Thyroid gland (tissue), 4 donors: ENCODE data around the gene RFPL3. TPM values are rescaled to one million over a fixed set of nuclear protein-coding genes. Genes with fewer than 3 reads are reported as not detected.

Source experiments
- DNase-seq, 2 donors: peaks; one replicate each; pipeline ENCODE4 v3.0.0-alpha.2; 2019
- H3K27ac ChIP-seq, 3 donors: fragments of 200-600 bp; sonication (generic); 1 replicate in 2 of 3; 2 replicates in 1 of 3; pipeline ENCODE4 v1.5.1; 2016 to 2019; ENCODE audit warnings: mild to moderate bottlenecking in 1 of 3, moderate library complexity in 1 of 3
- H3K27me3 ChIP-seq: fragments of 200-600 bp; sonication (generic); one replicate; pipeline ENCODE4 v1.5.1; 2019
- H3K36me3 ChIP-seq, 2 donors: fragments of 200-600 bp; sonication (generic); one replicate each; pipeline ENCODE4 v1.5.1; 2016 to 2019
- H3K4me1 ChIP-seq, 2 donors: fragments of 200-600 bp; sonication (generic); one replicate each; pipeline ENCODE4 v1.5.1; 2017 to 2019
- H3K4me3 ChIP-seq, 3 donors: fragments of 200-600 bp; sonication (generic); replicated peaks in 1 of 3; 1 replicate in 2 of 3; 2 replicates in 1 of 3; pipeline ENCODE4 v1.5.1; 2016; ENCODE audit warnings: mild to moderate bottlenecking in 1 of 3
- H3K9me3 ChIP-seq: fragments of 200-600 bp; sonication (generic); one replicate; pipeline ENCODE4 v1.5.1; 2017
- POLR2A ChIP-seq, 2 donors: fragments of 450-650 bp; IDR thresholded peaks; one replicate each; pipeline ENCODE4 v1.6.1; 2017; ENCODE audit warnings: antibody characterized with exemption in 2 of 2, mild to moderate bottlenecking in 2 of 2, moderate library complexity in 1 of 2
- WGBS, 2 donors: methylation state at CpG; one replicate each; pipeline ENCODE4 v1.1.5; 2017; 5-methylcytosine and 5-hydroxymethylcytosine counted together
- intact Hi-C: fragments of 100-400 bp; cut with DNase I; formaldehyde crosslinking; loops from one replicate; pipeline ENCODE4 v1.15.1; 2023
- total RNA-seq, 4 donors: library from RNA; depleted of rRNA; stranded (reverse); fragments of >200 nt; gene quantifications; one replicate each; pipeline ENCODE4 v1.2.3, GENCODE V29; 2016
- TF ChIP-seq, protein P1 (sequence below), 6 experiments: fragments of 200-600 bp in 3 of 6; fragments of 450-650 bp in 3 of 6; sonication (generic) in 3 of 6; IDR thresholded peaks; one replicate each; pipeline ENCODE4 v1.5.1; 2016 to 2019; ENCODE audit warnings: antibody characterized with exemption in 6 of 6, mild to moderate bottlenecking in 2 of 6, inconsistent platforms in 1 of 6, moderate library complexity in 1 of 6

Gene RFPL3
- total RNA-seq, 4 donors from 2014 or later, result not detected

GRCh38 chr22:32325811-32326237 is 31.8 kb upstream of the RFPL3 start:
- Histone ChIP-seq H3K4me3 (no peak overlapping the region), H3K36me3 (no peaks in the 10 kb centered on the region), H3K27ac (no peak overlapping the region), H3K4me1 (peaks cover 0 to 6% of the 10 kb centered on the region in 2 donors), H3K9me3 (no peaks in the 10 kb centered on the region), H3K27me3 (no peaks in the 10 kb centered on the region)
- no peak for DNase-seq
- TF ChIP-seq POLR2A (IDR thresholded peaks at IDR 0.05), result no peak
- TF ChIP-seq, protein P1, sequence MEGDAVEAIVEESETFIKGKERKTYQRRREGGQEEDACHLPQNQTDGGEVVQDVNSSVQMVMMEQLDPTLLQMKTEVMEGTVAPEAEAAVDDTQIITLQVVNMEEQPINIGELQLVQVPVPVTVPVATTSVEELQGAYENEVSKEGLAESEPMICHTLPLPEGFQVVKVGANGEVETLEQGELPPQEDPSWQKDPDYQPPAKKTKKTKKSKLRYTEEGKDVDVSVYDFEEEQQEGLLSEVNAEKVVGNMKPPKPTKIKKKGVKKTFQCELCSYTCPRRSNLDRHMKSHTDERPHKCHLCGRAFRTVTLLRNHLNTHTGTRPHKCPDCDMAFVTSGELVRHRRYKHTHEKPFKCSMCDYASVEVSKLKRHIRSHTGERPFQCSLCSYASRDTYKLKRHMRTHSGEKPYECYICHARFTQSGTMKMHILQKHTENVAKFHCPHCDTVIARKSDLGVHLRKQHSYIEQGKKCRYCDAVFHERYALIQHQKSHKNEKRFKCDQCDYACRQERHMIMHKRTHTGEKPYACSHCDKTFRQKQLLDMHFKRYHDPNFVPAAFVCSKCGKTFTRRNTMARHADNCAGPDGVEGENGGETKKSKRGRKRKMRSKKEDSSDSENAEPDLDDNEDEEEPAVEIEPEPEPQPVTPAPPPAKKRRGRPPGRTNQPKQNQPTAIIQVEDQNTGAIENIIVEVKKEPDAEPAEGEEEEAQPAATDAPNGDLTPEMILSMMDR (IDR thresholded peaks at IDR 0.05), result no peak
- intact Hi-C loops, result no loop called here
- WGBS, 2 donors, result 75 to 79% methylated on average over 7 of the region's 7 CpGs

DNA sequence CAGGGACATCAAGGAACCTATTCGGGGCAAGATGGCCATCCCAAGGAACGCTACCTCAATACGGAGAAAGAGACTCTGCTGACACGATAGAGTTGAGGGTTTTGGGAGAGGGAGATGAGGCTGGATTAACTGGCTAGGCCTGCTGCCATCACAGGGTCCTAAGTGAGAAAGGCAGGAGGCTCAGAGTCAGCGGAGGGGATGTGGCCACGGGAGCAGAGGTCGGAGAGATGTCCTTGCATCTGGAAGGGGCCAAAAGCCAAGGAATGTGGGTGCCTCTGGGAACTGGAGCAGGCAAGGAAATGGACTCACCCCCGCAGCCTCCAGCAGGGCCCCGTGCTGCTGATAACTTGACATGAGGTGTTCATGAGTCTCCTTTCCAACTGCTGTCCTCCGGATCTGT is 31.0 kb upstream of the RFPL3 start:
- intact Hi-C loops, result no loop called here
- H3K4me1 ChIP-seq, result peaks cover 0 to 6% of the 10 kb centered on the region in 2 donors
- no peak for DNase-seq
- no peak overlapping the region for H3K27ac ChIP-seq
- H3K27me3 ChIP-seq, result no peaks in the 10 kb centered on the region
- H3K36me3 ChIP-seq, result no peaks in the 10 kb centered on the region
- TF ChIP-seq, protein P1 (IDR thresholded peaks at IDR 0.05), result no peak
- no peak for TF ChIP-seq POLR2A (IDR thresholded peaks at IDR 0.05)
- no peaks in the 10 kb centered on the region for H3K9me3 ChIP-seq
- H3K4me3 ChIP-seq, result no peak overlapping the region
- WGBS, 2 donors, result 90 to 94% methylated on average over 10 of the region's 10 CpGs

DNA sequence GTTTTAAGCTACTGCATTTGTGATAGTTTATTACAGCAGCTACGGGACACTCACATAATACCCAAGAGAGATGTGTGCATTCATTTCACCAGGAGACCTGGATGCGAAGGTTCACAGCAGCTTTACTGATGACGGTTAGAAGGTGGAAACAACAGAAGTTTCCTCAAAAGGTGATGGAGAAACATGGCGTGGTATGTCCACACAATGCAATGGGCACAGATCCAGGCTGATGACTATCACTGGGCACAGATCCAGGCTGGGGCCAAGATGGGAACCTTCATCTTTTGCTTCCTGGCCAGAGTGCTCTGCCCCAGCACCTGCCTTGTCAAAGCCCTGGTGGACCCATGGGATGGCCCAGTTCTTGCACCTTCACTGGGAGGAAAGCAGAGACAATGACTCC is 30.6 kb upstream of the RFPL3 start:
- Histone ChIP-seq H3K36me3 (no peaks in the 10 kb centered on the region), H3K9me3 (no peaks in the 10 kb centered on the region), H3K4me3 (no peak overlapping the region), H3K27me3 (no peaks in the 10 kb centered on the region), H3K27ac (no peak overlapping the region), H3K4me1 (peaks cover 0 to 6% of the 10 kb centered on the region in 2 donors)
- DNase-seq, result no peak
- 83 to 87% methylated on average over 4 of the region's 4 CpGs for WGBS, 2 donors
- TF ChIP-seq, protein P1 (IDR thresholded peaks at IDR 0.05), result no peak
- intact Hi-C loops, result no loop called here

DNA sequence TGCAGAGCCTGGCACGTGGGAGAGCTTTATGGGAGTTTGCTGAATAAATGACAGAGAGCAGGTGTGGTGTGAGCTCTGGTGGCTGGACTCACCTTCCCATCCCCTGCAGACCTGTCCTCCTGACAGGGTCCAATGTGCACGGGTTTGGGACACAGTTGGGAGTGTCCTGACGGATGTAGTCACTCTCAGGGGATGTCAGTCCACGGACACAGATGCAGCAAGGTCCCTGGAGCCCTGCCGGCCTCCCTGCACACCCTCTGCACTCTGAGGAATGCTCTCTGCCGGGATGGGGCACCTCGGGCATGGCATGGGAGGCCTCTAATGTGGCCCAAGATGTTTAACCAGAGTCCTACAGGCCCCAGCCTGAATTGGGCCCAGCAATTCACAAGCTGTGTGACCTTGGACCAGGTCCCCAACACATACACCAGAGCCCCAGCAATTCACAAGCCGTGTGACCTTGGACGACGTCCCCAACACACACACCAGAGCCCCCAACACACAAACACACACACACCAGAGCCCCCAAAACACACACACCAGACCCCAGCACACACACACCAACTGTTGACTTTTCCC is 30.0 kb upstream of the RFPL3 start:
- Histone ChIP-seq H3K27ac (no peak overlapping the region), H3K27me3 (no peaks in the 10 kb centered on the region), H3K4me1 (peaks cover 0 to 6% of the 10 kb centered on the region in 2 donors), H3K4me3 (no peak overlapping the region), H3K36me3 (no peaks in the 10 kb centered on the region), H3K9me3 (no peaks in the 10 kb centered on the region)
- DNase-seq, result no peak
- intact Hi-C loops, result no loop called here
- WGBS, 2 donors, result 97 to 98% methylated on average over 4 to 9 of the region's 10 CpGs
- TF ChIP-seq, protein P1 (IDR thresholded peaks at IDR 0.05), result no peak
- no peak for TF ChIP-seq POLR2A (IDR thresholded peaks at IDR 0.05)

GRCh38 chr22:32328306-32329201 is 29.1 kb upstream of the RFPL3 start:
- no peaks in the 10 kb centered on the region for H3K27me3 ChIP-seq
- peaks cover 0 to 6% of the 10 kb centered on the region in 2 donors for H3K4me1 ChIP-seq
- no peaks in the 10 kb centered on the region for H3K36me3 ChIP-seq
- no peaks in the 10 kb centered on the region for H3K9me3 ChIP-seq
- 84 to 97% methylated on average over 8 of the region's 8 CpGs for WGBS, 2 donors
- no peak for DNase-seq
- TF ChIP-seq, protein P1 (IDR thresholded peaks at IDR 0.05), result no peak
- H3K4me3 ChIP-seq, result no peak overlapping the region
- H3K27ac ChIP-seq, result no peak overlapping the region
- intact Hi-C loops, result no loop called here
